GM12875 (cell line): ENCODE data around the gene SEMA6B.
"Not testable (repeated sequence)": the region's sequence is repeated elsewhere in the genome, so short reads cannot be mapped to it uniquely, and the experiment has no call there.

Experiments
- H3K4me3 ChIP-seq: one replicate; pipeline ENCODE4 v1.5.1; 2011; ENCODE audit warnings: low read depth, low read length, control low read depth
- TF ChIP-seq, protein P1 (sequence below): IDR thresholded peaks from 2 replicates; pipeline ENCODE4 v1.5.1; 2011; ENCODE audit warnings: low read depth, mild to moderate bottlenecking, control low read depth, inconsistent platforms, low read length, moderate library complexity, borderline replicate concordance; ENCODE audit not compliant: insufficient read depth

The SEMA6B gene

GRCh38 chr19:4600893-4601292 lies 41.4 kb upstream of the SEMA6B start:
- H3K4me3 ChIP-seq, result no peak overlapping the region
- TF ChIP-seq, protein P1, sequence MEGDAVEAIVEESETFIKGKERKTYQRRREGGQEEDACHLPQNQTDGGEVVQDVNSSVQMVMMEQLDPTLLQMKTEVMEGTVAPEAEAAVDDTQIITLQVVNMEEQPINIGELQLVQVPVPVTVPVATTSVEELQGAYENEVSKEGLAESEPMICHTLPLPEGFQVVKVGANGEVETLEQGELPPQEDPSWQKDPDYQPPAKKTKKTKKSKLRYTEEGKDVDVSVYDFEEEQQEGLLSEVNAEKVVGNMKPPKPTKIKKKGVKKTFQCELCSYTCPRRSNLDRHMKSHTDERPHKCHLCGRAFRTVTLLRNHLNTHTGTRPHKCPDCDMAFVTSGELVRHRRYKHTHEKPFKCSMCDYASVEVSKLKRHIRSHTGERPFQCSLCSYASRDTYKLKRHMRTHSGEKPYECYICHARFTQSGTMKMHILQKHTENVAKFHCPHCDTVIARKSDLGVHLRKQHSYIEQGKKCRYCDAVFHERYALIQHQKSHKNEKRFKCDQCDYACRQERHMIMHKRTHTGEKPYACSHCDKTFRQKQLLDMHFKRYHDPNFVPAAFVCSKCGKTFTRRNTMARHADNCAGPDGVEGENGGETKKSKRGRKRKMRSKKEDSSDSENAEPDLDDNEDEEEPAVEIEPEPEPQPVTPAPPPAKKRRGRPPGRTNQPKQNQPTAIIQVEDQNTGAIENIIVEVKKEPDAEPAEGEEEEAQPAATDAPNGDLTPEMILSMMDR, result no peak

GRCh38 chr19:4600082-4600481 lies 40.6 kb upstream of the SEMA6B start:
- TF ChIP-seq, protein P1, result no peak
- no peak overlapping the region for H3K4me3 ChIP-seq

DNA sequence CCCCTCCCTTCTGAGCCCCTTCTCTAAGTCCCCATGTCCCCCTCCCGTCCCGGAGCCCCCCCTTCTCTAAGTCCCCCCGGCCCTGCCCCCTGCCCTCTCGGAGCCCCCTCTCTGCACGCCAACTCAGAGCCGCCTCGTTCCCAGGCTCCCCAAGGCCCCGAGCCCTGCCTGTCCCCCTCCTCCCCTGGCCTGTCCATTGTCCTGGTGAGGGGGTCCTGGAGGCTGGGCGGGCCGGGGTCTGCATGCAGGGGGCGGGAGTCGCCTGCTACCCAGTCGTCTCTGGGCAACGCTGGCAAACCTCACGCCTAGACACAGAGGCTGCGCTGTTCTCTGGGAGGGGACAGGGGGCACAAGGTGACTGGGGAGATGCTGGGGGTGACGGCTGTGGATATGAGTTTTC lies 39.2 kb upstream of the SEMA6B start:
- TF ChIP-seq, protein P1, result no peak
- no peak overlapping the region for H3K4me3 ChIP-seq

GRCh38 chr19:4597975-4598671 lies 38.6 kb upstream of the SEMA6B start:
- TF ChIP-seq, protein P1, result no peak
- H3K4me3 ChIP-seq, result no peak overlapping the region

GRCh38 chr19:4597278-4597974 lies 37.9 kb upstream of the SEMA6B start:
- TF ChIP-seq, protein P1, result no peak

DNA sequence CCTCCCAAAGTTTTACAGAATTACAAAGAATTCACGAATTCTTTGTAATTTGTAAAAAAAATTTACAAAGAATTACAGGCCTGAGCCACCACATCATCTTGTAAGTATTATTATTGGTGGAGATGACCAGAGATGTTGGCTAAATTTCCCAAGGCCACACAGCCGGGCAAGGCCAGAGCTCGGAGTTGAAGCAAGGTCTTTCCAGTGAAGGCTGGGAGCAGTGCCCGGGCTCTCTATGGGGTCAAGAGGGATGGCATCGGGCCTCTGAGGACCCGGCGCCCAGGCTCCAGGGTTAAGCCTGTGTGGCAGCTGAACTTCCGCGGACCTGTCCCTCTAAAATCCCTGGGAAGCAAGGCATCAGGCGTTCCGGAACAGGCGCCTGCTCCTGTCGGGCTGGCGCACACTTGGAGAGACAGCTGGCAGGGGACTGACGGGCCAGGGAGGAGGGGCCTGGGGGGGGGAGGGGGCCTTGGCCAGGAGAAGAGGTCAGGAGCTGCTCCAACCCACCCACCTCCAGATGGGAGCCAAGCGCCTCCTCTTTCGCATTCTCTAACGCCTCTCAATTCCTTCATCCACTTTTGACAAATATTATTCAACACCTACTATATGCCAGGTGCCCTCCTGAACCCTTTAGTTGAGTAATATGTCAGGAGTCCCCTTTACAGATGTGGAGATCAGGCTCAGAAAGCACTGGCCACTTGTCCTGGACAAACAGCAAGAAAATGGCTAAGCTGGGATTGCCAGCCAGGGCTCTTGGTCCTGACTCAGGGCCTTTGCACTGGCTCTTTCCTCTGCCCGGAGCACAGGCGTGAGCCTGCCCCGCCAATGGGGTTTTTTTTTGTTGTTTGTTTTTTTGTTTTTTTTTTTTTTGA lies 36.8 kb upstream of the SEMA6B start:
- no peak overlapping the region for H3K4me3 ChIP-seq
- TF ChIP-seq, protein P1, result no peak

More at GRCh38 chr19:4597278-4597974, 37.9 kb upstream of the SEMA6B start:
- no peak overlapping the region for H3K4me3 ChIP-seq

DNA sequence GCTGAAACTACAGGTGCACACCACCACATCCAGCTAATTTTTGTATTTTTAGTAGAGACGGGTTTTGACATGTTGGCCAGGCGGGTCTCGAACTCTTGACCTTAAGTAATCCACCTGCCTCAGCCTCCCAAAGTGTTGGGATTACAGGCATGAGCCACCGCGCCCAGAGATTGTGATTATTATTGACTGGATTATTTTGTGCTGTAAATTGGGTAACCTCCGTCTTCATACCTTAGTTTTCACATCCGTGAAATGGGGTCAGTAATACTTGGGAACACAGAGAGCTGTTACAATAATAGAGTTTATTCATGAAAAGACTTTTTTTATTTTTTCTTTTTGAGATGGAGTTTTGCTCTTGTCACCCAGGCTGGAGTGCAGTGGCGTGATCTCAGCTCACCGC lies 35.7 kb upstream of the SEMA6B start:
- not testable (repeated sequence) for H3K4me3 ChIP-seq
